HEK293 (cell line): ENCODE data around the gene CD101.

ENCODE experiments used
- CTCF ChIP-seq: fragments of 450-650 bp; formaldehyde crosslinking; IDR thresholded peaks from 2 replicates; pipeline ENCODE4 v1.5.1; 2016; ENCODE audit warnings: missing biosample characterization, missing genetic modification characterization
- KLF1 ChIP-seq: fragments of 450-650 bp; formaldehyde crosslinking; IDR thresholded peaks from 2 replicates; pipeline ENCODE4 v1.5.1; 2016; ENCODE audit warnings: missing biosample characterization, missing genetic modification characterization
- KLF10 ChIP-seq: fragments of 450-650 bp; IDR thresholded peaks from 2 replicates; pipeline ENCODE4 v1.5.1; 2018; ENCODE audit warnings: missing biosample characterization, mild to moderate bottlenecking, missing genetic modification characterization
- REST ChIP-seq: fragments of 450-650 bp; formaldehyde crosslinking; IDR thresholded peaks from 2 replicates; pipeline ENCODE4 v1.5.1; 2016; ENCODE audit warnings: missing biosample characterization, missing genetic modification characterization
- ZBTB26 ChIP-seq: fragments of 450-650 bp; formaldehyde crosslinking; optimal IDR thresholded peaks from 2 replicates; pipeline ENCODE3; 2016; ENCODE audit warnings: missing biosample characterization, mild to moderate bottlenecking, missing genetic modification characterization
- ZNF24 ChIP-seq: fragments of 450-650 bp; formaldehyde crosslinking; IDR thresholded peaks from 2 replicates; pipeline ENCODE4 v1.5.1; 2016; ENCODE audit warnings: missing biosample characterization, missing genetic modification characterization

- TF ChIP-seq KLF1 (tag by site-specific recombination), result no peak
- no peak for TF ChIP-seq CTCF (tag by site-specific recombination)
- no peak for TF ChIP-seq ZNF24
- TF ChIP-seq REST (tag by site-specific recombination), result no peak
- TF ChIP-seq KLF10 (tag by site-specific recombination), result no peak
- no peak for TF ChIP-seq ZBTB26 (tag by site-specific recombination)
Measured at GRCh38 chr1:117070124-117070523, 68.6 kb downstream of the CD101 start.
